Glutamatergic neuron (in vitro differentiated cells): ENCODE data around the gene DGKG. TPM values are rescaled to one million over a fixed set of nuclear protein-coding genes. Genes with fewer than 3 reads are reported as not detected.

ENCODE experiments used
- DNase-seq: peaks from one replicate; pipeline ENCODE4 v3.0.0; 2022
- H3K27ac Mint-ChIP-seq: one replicate; pipeline ENCODE4 v1.8.0; 2020; ENCODE audit warnings: mild to moderate bottlenecking, mixed read lengths, inconsistent platforms; ENCODE audit not compliant: unreplicated experiment
- H3K27me3 Mint-ChIP-seq: one replicate; pipeline ENCODE4 v1.8.0; 2020; ENCODE audit warnings: mild to moderate bottlenecking, moderate library complexity, mixed read lengths, inconsistent platforms; ENCODE audit not compliant: unreplicated experiment
- H3K36me3 Mint-ChIP-seq: one replicate; pipeline ENCODE4 v1.8.0; 2020; ENCODE audit warnings: mild to moderate bottlenecking, mixed read lengths, inconsistent platforms; ENCODE audit not compliant: unreplicated experiment
- H3K4me1 Mint-ChIP-seq: one replicate; pipeline ENCODE4 v1.8.0; 2020; ENCODE audit warnings: mild to moderate bottlenecking, low read depth, mixed read lengths, inconsistent platforms; ENCODE audit not compliant: unreplicated experiment
- H3K4me3 Mint-ChIP-seq: one replicate; pipeline ENCODE4 v1.8.0; 2020; ENCODE audit warnings: mild to moderate bottlenecking, mixed read lengths, inconsistent platforms; ENCODE audit not compliant: unreplicated experiment
- H3K9me3 Mint-ChIP-seq: one replicate; pipeline ENCODE4 v1.8.0; 2020; ENCODE audit warnings: mild to moderate bottlenecking, moderate library complexity, mixed read lengths, inconsistent platforms; ENCODE audit not compliant: unreplicated experiment
- CTCF ChIP-seq: fragments of 200-600 bp; sonication (generic); IDR thresholded peaks from one replicate; pipeline ENCODE4 v1.5.0; 2021; ENCODE audit not compliant: partially characterized antibody, unreplicated experiment
- total RNA-seq: library from RNA; stranded (reverse); fragmentation: NEBNext Ultra II Directional; extraction: Animal tissue kit (Norgen Biotek cat#: 25700); gene quantifications from one replicate; pipeline ENCODE4 v1.2.1, GENCODE V29; 2021; ENCODE audit not compliant: unreplicated experiment

DGKG gene
- total RNA-seq, 1 donor from 2014 or later, result 24.1 TPM

GRCh38 chr3:186192823-186193222, 169.2 kb downstream of the DGKG start:
- Mint-ChIP-seq H3K27me3 (peaks cover 2% of the 10 kb centered on the region), H3K27ac (no peak overlapping the region), H3K4me1 (peaks cover 2% of the 10 kb centered on the region), H3K4me3 (no peak overlapping the region), H3K9me3 (peaks cover 4% of the 10 kb centered on the region), H3K36me3 (no peaks in the 10 kb centered on the region)
- no peak for TF ChIP-seq CTCF
- DNase-seq, result no peak

- Mint-ChIP-seq H3K27ac (no peak overlapping the region), H3K4me1 (peaks cover 2% of the 10 kb centered on the region), H3K9me3 (peaks cover 2% of the 10 kb centered on the region), H3K36me3 (peaks cover 6% of the 10 kb centered on the region), H3K4me3 (no peak overlapping the region), H3K27me3 (peaks cover 2% of the 10 kb centered on the region)
- TF ChIP-seq CTCF, result no peak
- no peak for DNase-seq
These were observed 172.5 kb downstream of the DGKG start for GRCh38 chr3:186189492-186189891.

DNA sequence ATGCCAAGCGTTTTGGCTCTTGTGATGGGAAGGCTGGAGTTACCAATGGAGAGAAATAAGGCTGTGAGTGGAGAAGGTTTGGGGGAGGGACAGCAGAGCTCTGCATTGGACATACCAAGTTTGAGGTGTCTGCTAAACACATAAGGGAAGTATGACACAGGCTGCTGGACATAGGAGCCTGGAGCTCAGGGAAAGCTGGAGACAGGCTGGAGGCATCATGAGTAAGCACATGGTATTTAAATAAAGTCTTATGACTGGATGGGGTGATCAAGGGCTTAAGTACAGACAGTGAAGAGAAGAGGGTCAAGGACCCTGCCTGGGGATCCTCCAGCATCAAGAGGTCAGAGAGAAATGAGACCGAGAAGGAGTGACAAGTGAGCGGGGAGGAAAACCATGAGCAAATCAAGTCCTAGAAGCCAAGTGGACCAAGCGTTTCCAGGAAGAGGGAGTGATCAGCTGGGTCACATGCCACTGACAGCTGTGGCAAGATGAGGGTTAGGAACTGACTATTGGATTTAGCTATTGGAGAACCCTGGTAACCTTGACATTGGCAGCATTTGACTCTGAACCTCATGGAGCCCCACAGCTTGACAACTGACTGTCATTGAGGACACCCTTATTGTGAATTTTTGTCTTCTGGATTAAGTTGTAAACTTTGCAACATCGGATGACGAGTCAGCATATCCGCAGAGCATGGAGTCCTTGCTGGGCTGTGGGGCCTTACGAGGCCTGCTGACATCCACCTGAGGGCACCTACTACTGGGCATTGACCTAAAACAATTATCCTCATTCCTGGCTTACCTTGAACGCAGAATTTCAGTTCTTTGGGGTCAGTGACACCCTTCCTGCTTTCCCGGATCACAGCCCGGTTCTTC, 174.4 kb downstream of the DGKG start:
- Mint-ChIP-seq H3K4me1 (no peaks in the 10 kb centered on the region), H3K27me3 (peaks cover 2% of the 10 kb centered on the region), H3K36me3 (peaks cover 6% of the 10 kb centered on the region), H3K4me3 (no peak overlapping the region), H3K9me3 (peaks cover 2% of the 10 kb centered on the region), H3K27ac (no peak overlapping the region)
- TF ChIP-seq CTCF, result no peak
- no peak for DNase-seq

DNA sequence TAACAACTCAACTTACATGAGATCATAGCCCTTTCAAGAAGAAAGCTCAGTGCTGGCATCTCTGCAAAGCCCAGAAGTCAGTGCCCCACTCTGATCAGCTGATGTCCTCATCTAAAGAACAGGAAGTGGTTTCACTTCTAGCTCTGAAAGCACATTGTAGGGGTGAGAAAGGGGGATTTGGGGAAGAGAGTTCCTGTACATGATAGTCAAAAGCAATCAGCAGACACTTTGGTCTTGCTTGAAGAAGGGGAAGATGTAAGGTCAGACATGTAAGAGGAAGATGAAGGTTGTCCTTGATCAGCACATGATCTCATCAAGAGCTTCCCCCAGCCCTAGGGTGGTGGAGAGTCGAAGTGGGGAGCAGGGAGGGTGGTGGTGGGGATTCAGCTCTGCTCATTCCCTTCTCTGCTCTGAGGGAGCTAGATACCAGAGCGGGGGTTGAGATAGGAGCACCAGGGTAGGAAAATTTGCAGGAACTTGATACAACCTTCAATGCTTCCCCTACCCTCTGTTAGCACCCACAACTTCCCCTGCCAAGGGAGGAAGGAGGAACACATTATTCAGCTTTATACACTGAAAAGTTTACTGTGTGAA, 176.7 kb downstream of the DGKG start:
- H3K27me3 Mint-ChIP-seq, result no peaks in the 10 kb centered on the region
- H3K4me1 Mint-ChIP-seq, result no peaks in the 10 kb centered on the region

More for the DNA sequence above, 176.7 kb downstream of the DGKG start:
- TF ChIP-seq CTCF, result no peak
- no peak overlapping the region for H3K27ac Mint-ChIP-seq
- DNase-seq, result no peak
- H3K4me3 Mint-ChIP-seq, result no peak overlapping the region
- H3K9me3 Mint-ChIP-seq, result no peaks in the 10 kb centered on the region
- peaks cover 6% of the 10 kb centered on the region for H3K36me3 Mint-ChIP-seq
